ENCODE data around the gene F2. TPM values are rescaled to one million over a fixed set of nuclear protein-coding genes. Genes with fewer than 3 reads are reported as not detected.
"Not testable (repeated sequence)": the region's sequence is repeated elsewhere in the genome, so short reads cannot be mapped to it uniquely, and the experiment has no call there.

F2 gene
- 1,000 to 10,000 TPM in 1 of 2 donors, 100 to 1,000 TPM in 1; 631 to 1,505 TPM for total RNA-seq
- 1,000 to 10,000 TPM; 1,126 to 1,337 TPM for polyA plus RNA-seq

GRCh38 chr11:46719048-46719542, at the start of gene F2:
Gene F2 (plus strand): TSS chr11:46719213. CDS start chr11:46719236, 23 bp downstream.
- Histone ChIP-seq H3K4me1 (ENCODE audit: control insufficient read depth in 4 of 4, insufficient read depth in 4 of 4, low read length in 3 of 4) (peaks cover 8 to 44% (median 29%) of the 10 kb centered on the region in 4 donors), H3K9me3 (ENCODE audit: control insufficient read depth in 4 of 4, low read length in 3 of 4) (no peaks in the 10 kb centered on the region), H3K27me3 (ENCODE audit: control insufficient read depth in 4 of 4, insufficient read depth in 4 of 4, low read length in 3 of 4) (no peaks in the 10 kb centered on the region), H3K27ac (ENCODE audit: low read depth in 1 of 2, low read length in 2 of 2) (peak within 1 kb of the TSS; percentile 84 to 99), H3K4me3 (ENCODE audit: low read depth in 1 of 3, low read length in 3 of 3) (peak within 1 kb of the TSS; percentile 69 to 91 (median 77)), H3K36me3 (ENCODE audit: control insufficient read depth in 4 of 4, insufficient read depth in 3 of 4, low read depth in 1 of 4, low read length in 3 of 4) (peaks cover 0 to 12% (median 2%) of the 10 kb centered on the region in 4 donors), H3K9ac (ENCODE audit: low read depth in 1 of 2, low read length in 2 of 2) (peak within 1 kb of the TSS; percentile 92)
- WGBS = 33% methylated on average over 7 of the region's 7 CpGs
- TF ChIP-seq EGR1 (IDR thresholded peaks at IDR 0.05; ENCODE audit: low read depth in 2 of 2) (no peak), RXRA (IDR thresholded peaks at IDR 0.05) (peak; percentile 92 to 93), RAD21 (IDR thresholded peaks at IDR 0.05) (peak; percentile 27 to 60), HNF4G (IDR thresholded peaks at IDR 0.05) (no peak), ZBTB33 (IDR thresholded peaks at IDR 0.05) (no peak), JUND (IDR thresholded peaks at IDR 0.05) (peak; percentile 16 to 70), GABPA (IDR thresholded peaks at IDR 0.05 in 1 of 2, conservative IDR thresholded peaks at IDR 0.05 in 1 of 2) (peak in 1 of 2 donors; percentile 72), NR2F2 (IDR thresholded peaks at IDR 0.05) (peak; percentile 95), TAF1 (conservative IDR thresholded peaks at IDR 0.05) (peak; percentile 94), HNF4A (conservative IDR thresholded peaks at IDR 0.05) (peak; percentile 80 to 82), YY1 (IDR thresholded peaks at IDR 0.05) (peak; percentile 86), SP1 (IDR thresholded peaks at IDR 0.05) (peak; percentile 47), FOXA1 (IDR thresholded peaks at IDR 0.05) (no peak), FOXA2 (IDR thresholded peaks at IDR 0.05) (no peak)
- TF ChIP-seq, protein P1, sequence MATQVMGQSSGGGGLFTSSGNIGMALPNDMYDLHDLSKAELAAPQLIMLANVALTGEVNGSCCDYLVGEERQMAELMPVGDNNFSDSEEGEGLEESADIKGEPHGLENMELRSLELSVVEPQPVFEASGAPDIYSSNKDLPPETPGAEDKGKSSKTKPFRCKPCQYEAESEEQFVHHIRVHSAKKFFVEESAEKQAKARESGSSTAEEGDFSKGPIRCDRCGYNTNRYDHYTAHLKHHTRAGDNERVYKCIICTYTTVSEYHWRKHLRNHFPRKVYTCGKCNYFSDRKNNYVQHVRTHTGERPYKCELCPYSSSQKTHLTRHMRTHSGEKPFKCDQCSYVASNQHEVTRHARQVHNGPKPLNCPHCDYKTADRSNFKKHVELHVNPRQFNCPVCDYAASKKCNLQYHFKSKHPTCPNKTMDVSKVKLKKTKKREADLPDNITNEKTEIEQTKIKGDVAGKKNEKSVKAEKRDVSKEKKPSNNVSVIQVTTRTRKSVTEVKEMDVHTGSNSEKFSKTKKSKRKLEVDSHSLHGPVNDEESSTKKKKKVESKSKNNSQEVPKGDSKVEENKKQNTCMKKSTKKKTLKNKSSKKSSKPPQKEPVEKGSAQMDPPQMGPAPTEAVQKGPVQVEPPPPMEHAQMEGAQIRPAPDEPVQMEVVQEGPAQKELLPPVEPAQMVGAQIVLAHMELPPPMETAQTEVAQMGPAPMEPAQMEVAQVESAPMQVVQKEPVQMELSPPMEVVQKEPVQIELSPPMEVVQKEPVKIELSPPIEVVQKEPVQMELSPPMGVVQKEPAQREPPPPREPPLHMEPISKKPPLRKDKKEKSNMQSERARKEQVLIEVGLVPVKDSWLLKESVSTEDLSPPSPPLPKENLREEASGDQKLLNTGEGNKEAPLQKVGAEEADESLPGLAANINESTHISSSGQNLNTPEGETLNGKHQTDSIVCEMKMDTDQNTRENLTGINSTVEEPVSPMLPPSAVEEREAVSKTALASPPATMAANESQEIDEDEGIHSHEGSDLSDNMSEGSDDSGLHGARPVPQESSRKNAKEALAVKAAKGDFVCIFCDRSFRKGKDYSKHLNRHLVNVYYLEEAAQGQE (IDR thresholded peaks at IDR 0.05) = peak; percentile 65
- TF ChIP-seq, protein P2, sequence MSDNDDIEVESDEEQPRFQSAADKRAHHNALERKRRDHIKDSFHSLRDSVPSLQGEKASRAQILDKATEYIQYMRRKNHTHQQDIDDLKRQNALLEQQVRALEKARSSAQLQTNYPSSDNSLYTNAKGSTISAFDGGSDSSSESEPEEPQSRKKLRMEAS (IDR thresholded peaks at IDR 0.05) = peak; percentile 26
- TF ChIP-seq, protein P3, sequence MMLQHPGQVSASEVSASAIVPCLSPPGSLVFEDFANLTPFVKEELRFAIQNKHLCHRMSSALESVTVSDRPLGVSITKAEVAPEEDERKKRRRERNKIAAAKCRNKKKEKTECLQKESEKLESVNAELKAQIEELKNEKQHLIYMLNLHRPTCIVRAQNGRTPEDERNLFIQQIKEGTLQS (IDR thresholded peaks at IDR 0.05) = peak; percentile 51
- DNase-seq (ENCODE audit: low spot score) = peak; percentile 69

DNA sequence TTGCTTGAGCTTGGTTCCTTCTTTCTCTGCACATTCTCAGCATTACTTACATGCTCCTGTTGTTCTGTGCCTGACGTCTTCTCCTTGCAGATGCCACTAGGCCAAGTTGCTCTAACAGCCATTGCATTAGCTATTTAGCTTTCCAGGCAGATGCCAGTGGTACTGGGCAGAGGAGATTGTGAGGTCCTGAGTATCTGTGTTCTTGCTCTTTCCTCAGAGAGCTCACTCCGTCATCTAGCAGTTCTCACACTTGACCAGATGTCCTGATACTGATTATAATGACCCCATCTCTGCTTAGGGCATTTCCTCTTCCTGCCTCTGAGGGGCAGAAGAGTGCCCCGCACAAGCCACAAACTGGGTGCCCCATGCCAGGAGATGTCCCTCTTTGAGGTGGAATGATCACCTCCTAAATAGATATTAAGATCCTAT, 49.3 kb upstream of the F2 start:
- WGBS = 73% methylated on average over 3 of the region's 3 CpGs
- no peak overlapping the region for H3K4me3 ChIP-seq (ENCODE audit: low read depth in 1 of 3, low read length in 3 of 3)
- DNase-seq (ENCODE audit: low spot score) = no peak
- TF ChIP-seq ZBTB33 (IDR thresholded peaks at IDR 0.05) (no peak), EGR1 (IDR thresholded peaks at IDR 0.05; ENCODE audit: low read depth in 2 of 2) (no peak), HNF4A (conservative IDR thresholded peaks at IDR 0.05) (no peak), RAD21 (IDR thresholded peaks at IDR 0.05) (peak; percentile 69 to 80), CTCF (IDR thresholded peaks at IDR 0.05; ENCODE audit: low read depth, low read length, missing input control) (peak; percentile 45)
- TF ChIP-seq, protein P2 (IDR thresholded peaks at IDR 0.05) = no peak
- H3K4me1 ChIP-seq (ENCODE audit: control insufficient read depth in 4 of 4, insufficient read depth in 4 of 4, low read length in 3 of 4) = peaks cover 4 to 17% (median 7%) of the 10 kb centered on the region in 4 donors
- H3K36me3 ChIP-seq (ENCODE audit: control insufficient read depth in 4 of 4, insufficient read depth in 3 of 4, low read depth in 1 of 4, low read length in 3 of 4) = peaks cover 21 to 74% (median 56%) of the 10 kb centered on the region in 4 donors
- no peaks in the 10 kb centered on the region for H3K9me3 ChIP-seq (ENCODE audit: control insufficient read depth in 4 of 4, low read length in 3 of 4)
- H3K27me3 ChIP-seq (ENCODE audit: control insufficient read depth in 4 of 4, insufficient read depth in 4 of 4, low read length in 3 of 4) = no peaks in the 10 kb centered on the region
- H3K27ac ChIP-seq (ENCODE audit: low read depth in 1 of 2, low read length in 2 of 2) = no peak overlapping the region
- H3K9ac ChIP-seq (ENCODE audit: low read depth in 1 of 2, low read length in 2 of 2) = no peak overlapping the region

GRCh38 chr11:46670521-46670920, 48.5 kb upstream of the F2 start:
- H3K4me3 ChIP-seq (ENCODE audit: low read depth in 1 of 3, low read length in 3 of 3); H3K9ac ChIP-seq (ENCODE audit: low read depth in 1 of 2, low read length in 2 of 2); H3K27me3 ChIP-seq (ENCODE audit: control insufficient read depth in 4 of 4, insufficient read depth in 4 of 4, low read length in 3 of 4); H3K27ac ChIP-seq (ENCODE audit: low read depth in 1 of 2, low read length in 2 of 2); H3K9me3 ChIP-seq (ENCODE audit: control insufficient read depth in 4 of 4, low read length in 3 of 4); DNase-seq (ENCODE audit: low spot score): not testable (repeated sequence)
- Histone ChIP-seq H3K36me3 (ENCODE audit: control insufficient read depth in 4 of 4, insufficient read depth in 3 of 4, low read depth in 1 of 4, low read length in 3 of 4) (peaks cover 19 to 66% (median 52%) of the 10 kb centered on the region in 4 donors), H3K4me1 (ENCODE audit: control insufficient read depth in 4 of 4, insufficient read depth in 4 of 4, low read length in 3 of 4) (peaks cover 11 to 23% (median 13%) of the 10 kb centered on the region in 4 donors)
- WGBS = 92% methylated on average over 3 of the region's 3 CpGs

Data from liver (tissue), 9 donors.